IMR-90 (cell line): ENCODE data around the gene JADE3. TPM values are rescaled to one million over a fixed set of nuclear protein-coding genes. Genes with fewer than 3 reads are reported as not detected.

ENCODE experiments used
- ATAC-seq: fragments of 200-7000 bp; cut with Tn5 transposase; 2 replicates; pipeline ENCODE4 v1.9.1; 2020; ENCODE audit warnings: low read depth, mild to moderate bottlenecking, moderate library complexity
- BruUV-seq: library from RNA; stranded (reverse); fragments of 400-500 nt; replicated peaks from 2 replicates; lab custom pipeline; 2021; lab: Mats Ljungman, UMichigan
- CTCF ChIA-PET: fragments of 300-600 bp; formaldehyde crosslinking; extraction: SDS; loops from one replicate; lab custom pipeline; 2021; ENCODE audit warnings: antibody characterized with exemption; lab: Yijun Ruan, JAX
- POLR2A ChIA-PET: fragments of 300-600 bp; sonication (Branson Sonifier 250); formaldehyde crosslinking; loops from one replicate; lab custom pipeline; 2022; ENCODE audit warnings: antibody characterized with exemption; ENCODE audit not compliant: unreplicated experiment; lab: Charles Lee
- DNase-seq: peaks from one replicate; pipeline ENCODE4 v3.0.0; 2013
- H2AFZ ChIP-seq: replicated peaks from 2 replicates; pipeline ENCODE3; 2013; ENCODE audit warnings: low read length, mild to moderate bottlenecking; ENCODE audit not compliant: poor library complexity
- H2AK5ac ChIP-seq: 2 replicates; pipeline ENCODE4 v1.6.1; 2013; ENCODE audit warnings: low read depth, low read length, inconsistent platforms
- H2AK9ac ChIP-seq: replicated peaks from 2 replicates; pipeline ENCODE3; 2013; ENCODE audit warnings: mild to moderate bottlenecking, low read depth, low read length, moderate library complexity; ENCODE audit not compliant: poor library complexity
- H2BK120ac ChIP-seq: 2 replicates; pipeline ENCODE4 v1.6.1; 2013; ENCODE audit warnings: low read depth, low read length, inconsistent platforms
- H2BK15ac ChIP-seq: 3 replicates; pipeline ENCODE4 v1.6.1; 2013; ENCODE audit warnings: low read depth, low read length, inconsistent platforms
- H2BK20ac ChIP-seq: 2 replicates; pipeline ENCODE4 v1.6.1; 2013; ENCODE audit warnings: low read depth, mild to moderate bottlenecking, inconsistent platforms, low read length, moderate library complexity
- H2BK5ac ChIP-seq: 2 replicates; pipeline ENCODE4 v1.6.1; 2013; ENCODE audit warnings: mild to moderate bottlenecking, low read depth, low read length, inconsistent platforms; ENCODE audit not compliant: poor library complexity, severe bottlenecking
- H3K14ac ChIP-seq: replicated peaks from 2 replicates; pipeline ENCODE4 v1.6.1; 2013; ENCODE audit warnings: low read depth, low read length, inconsistent platforms
- H3K18ac ChIP-seq: 2 replicates; pipeline ENCODE4 v1.6.1; 2013; ENCODE audit warnings: low read depth, low read length, control low read depth
- H3K23ac ChIP-seq: 2 replicates; pipeline ENCODE4 v1.6.1; 2013; ENCODE audit warnings: low read depth, low read length, inconsistent platforms
- H3K27ac ChIP-seq: 2 replicates; pipeline ENCODE4 v1.5.1; 2013; ENCODE audit warnings: mild to moderate bottlenecking, control low read depth, low read length; ENCODE audit not compliant: insufficient read depth
- H3K27me3 ChIP-seq: 2 replicates; pipeline ENCODE4 v1.6.1; 2013; ENCODE audit warnings: low read length; ENCODE audit not compliant: control insufficient read depth, insufficient read depth
- H3K36me3 ChIP-seq: 2 replicates; pipeline ENCODE4 v1.6.1; 2013; ENCODE audit warnings: low read length, mixed read lengths; ENCODE audit not compliant: control insufficient read depth, insufficient read depth
- H3K4ac ChIP-seq: 2 replicates; pipeline ENCODE4 v1.6.1; 2013; ENCODE audit warnings: low read depth, low read length, inconsistent platforms
- H3K4me1 ChIP-seq: 2 replicates; pipeline ENCODE4 v1.6.1; 2013; ENCODE audit warnings: low read length, mixed read lengths; ENCODE audit not compliant: control insufficient read depth, insufficient read depth
- H3K4me2 ChIP-seq: 2 replicates; pipeline ENCODE4 v1.6.1; 2013; ENCODE audit warnings: low read depth, mild to moderate bottlenecking, control low read depth, low read length, moderate library complexity
- H3K4me3 ChIP-seq: 2 replicates; pipeline ENCODE4 v1.5.1; 2013; ENCODE audit warnings: low read depth, mild to moderate bottlenecking, control low read depth, low read length, moderate library complexity; ENCODE audit not compliant: insufficient read depth
- H3K56ac ChIP-seq: 2 replicates; pipeline ENCODE4 v1.6.1; 2013; ENCODE audit warnings: low read length, inconsistent platforms; ENCODE audit not compliant: insufficient read depth; ENCODE audit errors: extremely low read depth
- H3K79me1 ChIP-seq, 2 experiments: 2 replicates each; pipeline ENCODE4 v1.6.1; 2013; ENCODE audit warnings: low read length in 2 of 2, inconsistent platforms in 1 of 2, low read depth in 1 of 2
- H3K9ac ChIP-seq: 2 replicates; pipeline ENCODE4 v1.6.1; 2013; ENCODE audit warnings: low read depth, low read length, control low read depth
- H3K9me1 ChIP-seq: 2 replicates; pipeline ENCODE4 v1.6.1; 2013; ENCODE audit warnings: low read length, inconsistent platforms; ENCODE audit not compliant: insufficient read depth
- H3K9me3 ChIP-seq: 2 replicates; pipeline ENCODE4 v1.6.1; 2013; ENCODE audit warnings: low read length; ENCODE audit not compliant: control insufficient read depth, insufficient read depth
- H4K20me1 ChIP-seq: 2 replicates; pipeline ENCODE4 v1.6.1; 2013; ENCODE audit warnings: low read length, inconsistent platforms; ENCODE audit not compliant: insufficient read depth
- H4K5ac ChIP-seq: 2 replicates; pipeline ENCODE4 v1.6.1; 2013; ENCODE audit warnings: mild to moderate bottlenecking, low read depth, low read length, control low read depth
- H4K8ac ChIP-seq, 2 experiments: 2 replicates each; pipeline ENCODE4 v1.6.1; 2013; ENCODE audit warnings: low read depth in 2 of 2, low read length in 2 of 2, control low read depth in 1 of 2, inconsistent platforms in 1 of 2
- H4K91ac ChIP-seq: 2 replicates; pipeline ENCODE4 v1.6.1; 2013; ENCODE audit warnings: low read depth, low read length, inconsistent platforms; ENCODE audit not compliant: insufficient read depth
- BHLHE40 ChIP-seq: fragments of 150-350 bp; IDR thresholded peaks from 2 replicates; pipeline ENCODE4 v1.6.1; 2016; ENCODE audit warnings: mild to moderate bottlenecking, low read depth, low read length
- CEBPB ChIP-seq: IDR thresholded peaks from 2 replicates; pipeline ENCODE4 v1.6.1; 2012; ENCODE audit warnings: low read depth, low read length, improper control_type of control experiment
- CTCF ChIP-seq: conservative IDR thresholded peaks from 2 replicates; pipeline ENCODE4 v1.5.1; 2012; ENCODE audit warnings: mild to moderate bottlenecking, low read depth, low read length, improper control_type of control experiment
- ELK1 ChIP-seq: fragments of 150-350 bp; IDR thresholded peaks from 2 replicates; pipeline ENCODE4 v1.6.1; 2016; ENCODE audit warnings: low read depth, mild to moderate bottlenecking, low read length, moderate library complexity, borderline replicate concordance
- FOS ChIP-seq: fragments of 150-350 bp; IDR thresholded peaks from 2 replicates; pipeline ENCODE4 v1.6.1; 2016; ENCODE audit warnings: low read depth, low read length
- MAFK ChIP-seq: IDR thresholded peaks from 2 replicates; pipeline ENCODE4 v1.6.1; 2012; ENCODE audit warnings: low read depth, low read length, improper control_type of control experiment
- MAZ ChIP-seq: IDR thresholded peaks from 2 replicates; pipeline ENCODE4 v1.6.1; 2012; ENCODE audit warnings: low read depth, mild to moderate bottlenecking, low read length, improper control_type of control experiment, moderate library complexity, borderline replicate concordance
- NFE2L2 ChIP-seq: fragments of 150-350 bp; IDR thresholded peaks from 2 replicates; pipeline ENCODE4 v1.6.1; 2016; ENCODE audit warnings: low read depth, mild to moderate bottlenecking, low read length
- POLR2A ChIP-seq: IDR thresholded peaks from 2 replicates; pipeline ENCODE4 v1.6.1; 2012; ENCODE audit warnings: mild to moderate bottlenecking, low read depth, low read length
- RAD21 ChIP-seq: IDR thresholded peaks from 2 replicates; pipeline ENCODE4 v1.6.1; 2012; ENCODE audit warnings: low read length, improper control_type of control experiment
- RFX5 ChIP-seq: IDR thresholded peaks from 2 replicates; pipeline ENCODE4 v1.8.0; 2012; ENCODE audit warnings: low read depth, mild to moderate bottlenecking, low read length, moderate library complexity
- SMC3 ChIP-seq: fragments of 150-350 bp; IDR thresholded peaks from 2 replicates; pipeline ENCODE4 v1.6.1; 2016; ENCODE audit warnings: low read depth, mild to moderate bottlenecking, antibody characterized with exemption, low read length, moderate library complexity
- USF2 ChIP-seq: fragments of 150-350 bp; IDR thresholded peaks from 2 replicates; pipeline ENCODE4 v1.6.1; 2017; ENCODE audit warnings: mild to moderate bottlenecking, antibody characterized with exemption, low read length, low read depth
- WGBS, 2 experiments: methylation state at CpG; one replicate each; pipeline versions ENCODE4 v1.1.5 to v1.1.7; 2013; ENCODE audit warnings: missing lambda C conversion rate in 2 of 2; ENCODE audit not compliant: insufficient read length in 1 of 2; ENCODE audit errors: extremely low coverage in 2 of 2; 5-methylcytosine and 5-hydroxymethylcytosine counted together
- dilution Hi-C: fragments of 300-500 bp; cut with HindIII; formaldehyde crosslinking; loops from one replicate; pipeline ENCODE4 v1.14.3; 2018; ENCODE audit warnings: low sequenced_read_pairs; ENCODE audit not compliant: unreplicated experiment
- in situ Hi-C: fragments of 300-500 bp; cut with MboI; formaldehyde crosslinking; loops from 3 replicates; pipeline ENCODE4 v1.14.3; 2019; ENCODE audit warnings: low sequenced_read_pairs, inconsistent platforms, mixed read lengths
- intact Hi-C: fragments of 100-400 bp; cut with micrococcal nuclease; formaldehyde crosslinking; loops from 2 replicates; pipeline ENCODE4 v1.10.0; 2022
- polyA plus RNA-seq, 3 experiments: library from polyadenylated mRNA; depleted of rRNA; stranded (reverse); fragments of >200 nt; gene quantifications; 2 replicates each; pipeline ENCODE4 v1.2.3, GENCODE V29; 2012; ENCODE audit warnings: low replicate concordance in 1 of 3
- total RNA-seq: library from RNA; depleted of rRNA; stranded (reverse); fragments of >200 nt; gene quantifications from 2 replicates; pipeline ENCODE4 v1.2.3, GENCODE V29; 2012

Gene JADE3
- total and polyA plus RNA-seq, 2 of the 4 experiments (the other 2 are of a cell fraction), result 2.1 to 4.7 TPM

GRCh38 chrX:46991664-46992063 lies 79.4 kb downstream of the JADE3 start:
- no peak for ATAC-seq
- no peak overlapping the region for H2AK9ac ChIP-seq
- ChIA-PET CTCF (no interaction called here), POLR2A (no interaction called here)
- no peak overlapping the region for H3K4me2 ChIP-seq
- no peak overlapping the region for H2BK20ac ChIP-seq
- dilution Hi-C loops, result no loop called here
- no peaks in the 10 kb centered on the region for H3K4me1 ChIP-seq
- no peaks in the 10 kb centered on the region for H3K9me1 ChIP-seq
- H3K4me3 ChIP-seq, result no peak overlapping the region
- no CpG with 5 or more reads among the region's 2 CpGs for WGBS, 2 experiments
- no peak overlapping the region for H2BK5ac ChIP-seq
- no peak overlapping the region for H3K23ac ChIP-seq
- H3K79me1 ChIP-seq, result no peaks in the 10 kb centered on the region
- in situ Hi-C loops, result no loop called here
- no peak overlapping the region for H2BK120ac ChIP-seq
- no peak for DNase-seq
- H3K27ac ChIP-seq, result no peak overlapping the region
- BruUV-seq, result no TSS peak
- no peaks in the 10 kb centered on the region; the same call in 1 of the 2 replicates for H3K27me3 ChIP-seq
- H3K36me3 ChIP-seq, result no peaks in the 10 kb centered on the region
- H2AK5ac ChIP-seq, result no peak overlapping the region
- H3K14ac ChIP-seq, result no peak overlapping the region
- H3K9me3 ChIP-seq, result peaks cover 3% of the 10 kb centered on the region; the same call in 1 of the 2 replicates
- intact Hi-C loops, result no loop called here
- TF ChIP-seq CTCF (no peak), CEBPB (no peak), ELK1 (no peak), RAD21 (no peak), FOS (no peak), MAZ (no peak), NFE2L2 (no peak), USF2 (no peak), RFX5 (no peak), MAFK (no peak), SMC3 (no peak), POLR2A (no peak), BHLHE40 (no peak)
- no peak overlapping the region for H3K4ac ChIP-seq
- H4K8ac ChIP-seq, result no peak overlapping the region
- no peak overlapping the region for H3K56ac ChIP-seq
- H4K20me1 ChIP-seq, result no peaks in the 10 kb centered on the region
- H2BK15ac ChIP-seq, result no peak overlapping the region
- H3K9ac ChIP-seq, result no peak overlapping the region
- no peak overlapping the region for H3K18ac ChIP-seq
- no peak overlapping the region for H2AFZ ChIP-seq
- no peak overlapping the region for H4K91ac ChIP-seq
- no peak overlapping the region for H4K5ac ChIP-seq
